Lower lobe of right lung (tissue), 2 donors: ENCODE data around the gene RPP30. TPM values are rescaled to one million over a fixed set of nuclear protein-coding genes. Genes with fewer than 3 reads are reported as not detected.
A peak's percentile ranks its signal among the peaks of the same experiment; 100 is the strongest.

Experiments
- ATAC-seq, 2 donors: fragments of 200-7000 bp; cut with Tn5 transposase; one replicate each; pipeline ENCODE4 v1.9.1; 2020 to 2022; ENCODE audit warnings: mild to moderate bottlenecking in 2 of 2, moderate library complexity in 2 of 2
- DNase-seq: peaks from one replicate; pipeline ENCODE4 v3.0.0-alpha.2; 2020
- H3K27ac ChIP-seq: fragments of 200-600 bp; one replicate; pipeline ENCODE4 v1.8.0; 2022
- H3K27me3 ChIP-seq: fragments of 200-600 bp; one replicate; pipeline ENCODE4 v1.8.0; 2022; ENCODE audit warnings: low read depth
- H3K36me3 ChIP-seq: fragments of 200-600 bp; one replicate; pipeline ENCODE4 v1.8.0; 2022; ENCODE audit warnings: mild to moderate bottlenecking
- H3K4me1 ChIP-seq: fragments of 200-600 bp; one replicate; pipeline ENCODE4 v1.8.0; 2022
- H3K4me3 ChIP-seq: fragments of 200-600 bp; one replicate; pipeline ENCODE4 v1.8.0; 2022; ENCODE audit warnings: mild to moderate bottlenecking
- H3K9me3 ChIP-seq: fragments of 200-600 bp; one replicate; pipeline ENCODE4 v1.8.0; 2022
- CTCF ChIP-seq: fragments of 200-600 bp; IDR thresholded peaks from one replicate; pipeline ENCODE4 v1.8.0; 2022; ENCODE audit warnings: antibody characterized with exemption, mild to moderate bottlenecking
- intact Hi-C: fragments of 100-400 bp; cut with DNase I; formaldehyde crosslinking; loops from one replicate; pipeline ENCODE4 v1.11.0; 2022
- long read RNA-seq: library from polyadenylated mRNA; unstranded; transcript quantifications from one replicate; pipeline ENCODE4 v2.0.0, GENCODE V29; 2021
- total RNA-seq: library from RNA; stranded (reverse); fragmentation: NEBNext Ultra II Directional; extraction: Animal tissue kit (Norgen Biotek cat#: 25700); gene quantifications from one replicate; pipeline ENCODE4 v1.2.1, GENCODE V29; 2021
- donor health status: DM: no; HTN: yes; CAD: no; lungs with severe emphysema.

Gene RPP30
- total RNA-seq = 28.2 TPM
- long read RNA-seq, transcript RPP30-202 (11 exons, 2,589 nt) = major isoform, 6 of 18 reads
- long read RNA-seq, partial matches to known transcripts = 1 of 18 reads
- long read RNA-seq, other reads (novel, unspliced or antisense) = 11 of 18 reads

DNA sequence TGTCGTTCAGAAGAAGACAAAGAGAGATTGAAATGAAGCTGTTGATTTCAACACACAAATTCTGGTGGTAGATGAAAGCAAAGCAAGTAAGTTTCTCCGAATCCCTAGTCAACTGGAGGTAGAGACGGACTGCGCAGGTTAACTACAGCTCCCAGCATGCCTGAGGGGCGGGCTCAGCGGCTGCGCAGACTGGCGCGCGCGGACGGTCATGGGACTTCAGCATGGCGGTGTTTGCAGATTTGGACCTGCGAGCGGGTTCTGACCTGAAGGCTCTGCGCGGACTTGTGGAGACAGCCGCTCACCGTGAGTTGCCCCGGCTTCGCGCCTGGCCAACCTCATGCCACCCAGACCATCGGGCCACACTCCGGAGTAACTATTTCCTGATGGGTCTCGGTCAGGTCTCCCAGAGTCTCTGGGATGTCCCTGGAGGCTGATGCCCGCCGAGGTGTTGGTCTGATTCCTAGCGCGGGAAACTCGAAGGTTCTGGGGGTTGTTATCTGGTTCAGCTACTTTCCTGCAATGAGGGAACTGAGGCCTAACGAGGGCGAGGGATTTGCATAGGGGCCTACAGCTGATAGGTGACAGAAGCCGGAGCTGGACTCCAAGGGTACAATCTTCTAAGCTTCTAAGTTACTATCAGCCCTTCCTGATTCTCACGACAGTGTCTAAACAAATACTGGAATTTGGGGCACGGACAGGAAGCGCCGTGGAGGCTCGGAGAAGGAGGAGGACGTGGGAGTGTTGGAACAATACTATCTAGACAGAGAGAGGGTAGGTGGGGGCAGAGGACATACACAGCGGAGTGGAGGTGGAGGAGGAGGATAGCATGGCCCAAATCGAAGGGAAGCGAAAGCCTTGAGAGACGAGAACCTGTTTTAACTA is at the start of gene RPP30:
Gene RPP30 (plus strand): TSS at position 209 of the 882 bp plus-strand sequence. CDS start 13 bp downstream, at position 222.
- ATAC-seq (peak; percentile 98 to 100), DNase-seq (peak; percentile 88)
- intact Hi-C loops = no loop called here
- no peaks in the 10 kb centered on the region for H3K9me3 ChIP-seq
- H3K27ac ChIP-seq = peak within 1 kb of the TSS; percentile 78
- H3K36me3 ChIP-seq = peaks cover 22% of the 10 kb centered on the region
- peaks cover 21% of the 10 kb centered on the region for H3K4me1 ChIP-seq
- peaks cover under 1% of the 10 kb centered on the region for H3K27me3 ChIP-seq
- TF ChIP-seq CTCF = no peak
- H3K4me3 ChIP-seq = peak within 1 kb of the TSS; percentile 76

GRCh38 chr10:90822508-90822907 is 49.3 kb upstream of the RPP30 start:
- H3K27ac ChIP-seq = no peak overlapping the region

GRCh38 chr10:90832111-90832510 is 39.7 kb upstream of the RPP30 start:
- ATAC-seq = no peak
- no peak for DNase-seq
- intact Hi-C loops = no loop called here
- Histone ChIP-seq H3K27me3 (no peaks in the 10 kb centered on the region), H3K27ac (no peak overlapping the region), H3K9me3 (no peaks in the 10 kb centered on the region), H3K36me3 (no peaks in the 10 kb centered on the region), H3K4me1 (no peaks in the 10 kb centered on the region), H3K4me3 (no peak overlapping the region)
- TF ChIP-seq CTCF = no peak

More at GRCh38 chr10:90822508-90822907, 49.3 kb upstream of the RPP30 start:
- Histone ChIP-seq H3K9me3 (peaks cover 13% of the 10 kb centered on the region), H3K4me1 (no peaks in the 10 kb centered on the region), H3K27me3 (no peaks in the 10 kb centered on the region), H3K36me3 (no peaks in the 10 kb centered on the region), H3K4me3 (no peak overlapping the region)
- ATAC-seq (no peak), DNase-seq (no peak)
- intact Hi-C loops = no loop called here
- no peak for TF ChIP-seq CTCF

- intact Hi-C loops = no loop called here
- no peaks in the 10 kb centered on the region for H3K4me1 ChIP-seq
- ATAC-seq (no peak), DNase-seq (no peak)
- H3K4me3 ChIP-seq = no peak overlapping the region
- no peaks in the 10 kb centered on the region for H3K36me3 ChIP-seq
- H3K27me3 ChIP-seq = no peaks in the 10 kb centered on the region
- H3K27ac ChIP-seq = no peak overlapping the region
- H3K9me3 ChIP-seq = no peaks in the 10 kb centered on the region
- no peak for TF ChIP-seq CTCF
These were observed 37.4 kb upstream of the RPP30 start for GRCh38 chr10:90834326-90834725.

DNA sequence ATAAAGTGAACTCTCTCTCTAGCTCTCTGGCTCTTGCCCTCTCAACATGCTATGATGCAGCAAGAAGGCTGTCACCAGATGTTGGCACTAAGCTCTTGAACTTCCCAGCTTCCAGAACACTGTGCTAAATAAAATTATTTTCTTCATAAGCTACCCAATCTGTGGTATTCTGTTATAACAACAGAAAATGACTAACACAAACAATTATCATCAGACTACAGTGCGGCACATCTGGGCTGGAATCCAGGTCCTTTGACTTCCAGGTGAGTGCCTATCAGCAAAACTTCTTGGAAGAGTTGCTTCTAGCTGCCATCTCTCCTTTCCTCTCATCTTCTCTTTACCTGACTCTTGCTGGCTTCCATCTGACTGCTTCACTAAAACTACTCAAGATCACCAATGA is 34.3 kb upstream of the RPP30 start:
- no peaks in the 10 kb centered on the region for H3K36me3 ChIP-seq

More for the DNA sequence above, 34.3 kb upstream of the RPP30 start:
- no peaks in the 10 kb centered on the region for H3K4me1 ChIP-seq
- no peak for DNase-seq
- no peak for ATAC-seq
- H3K27me3 ChIP-seq = no peaks in the 10 kb centered on the region
- H3K4me3 ChIP-seq = no peak overlapping the region
- intact Hi-C loops = no loop called here
- no peak overlapping the region for H3K27ac ChIP-seq
- H3K9me3 ChIP-seq = no peaks in the 10 kb centered on the region
- no peak for TF ChIP-seq CTCF
